Activated CD4-positive, alpha-beta T cell treated with anti-CD3 and anti-CD28 coated beads, Interleukin-2, amount 10 ng/mL, durations not matched to agents 7 days and 5 days (primary cell): ENCODE measurements around the gene ARMH3. TPM values are rescaled to one million over a fixed set of nuclear protein-coding genes. Genes with fewer than 3 reads are reported as not detected.

ENCODE experiments used
- CTCF ChIA-PET: fragments of 350-600 bp; sonication (Branson Sonifier 250); formaldehyde crosslinking; loops from one replicate; lab custom pipeline; 2021; ENCODE audit warnings: antibody characterized with exemption; lab: Charles Lee
- POLR2A ChIA-PET: fragments of 350-600 bp; sonication (Branson Sonifier 250); formaldehyde crosslinking; loops from one replicate; lab custom pipeline; 2021; ENCODE audit warnings: antibody characterized with exemption; lab: Charles Lee
- DNase-seq: peaks from one replicate; pipeline ENCODE4 v3.0.0-alpha.2; 2020
- H3K27ac Mint-ChIP-seq: one replicate; pipeline ENCODE4 v1.8.0; 2021; ENCODE audit warnings: mild to moderate bottlenecking, moderate library complexity, mixed read lengths
- H3K27me3 Mint-ChIP-seq: one replicate; pipeline ENCODE4 v1.8.0; 2021; ENCODE audit warnings: mixed read lengths
- H3K36me3 Mint-ChIP-seq: one replicate; pipeline ENCODE4 v1.8.0; 2021; ENCODE audit warnings: low read depth, mixed read lengths
- H3K4me1 Mint-ChIP-seq: one replicate; pipeline ENCODE4 v1.8.0; 2021; ENCODE audit warnings: mixed read lengths
- H3K4me3 Mint-ChIP-seq: one replicate; pipeline ENCODE4 v1.8.0; 2021; ENCODE audit warnings: mild to moderate bottlenecking, moderate library complexity, mixed read lengths
- H3K9me3 Mint-ChIP-seq: one replicate; pipeline ENCODE4 v1.8.0; 2021; ENCODE audit warnings: mixed read lengths
- total RNA-seq, 2 experiments: library from RNA; stranded (reverse); gene quantifications; one replicate each; pipeline ENCODE4 v1.2.3, GENCODE V29; 2021

ARMH3 gene
- total RNA-seq, 2 experiments from 2014 or later = 22.1 to 23.6 TPM

DNA sequence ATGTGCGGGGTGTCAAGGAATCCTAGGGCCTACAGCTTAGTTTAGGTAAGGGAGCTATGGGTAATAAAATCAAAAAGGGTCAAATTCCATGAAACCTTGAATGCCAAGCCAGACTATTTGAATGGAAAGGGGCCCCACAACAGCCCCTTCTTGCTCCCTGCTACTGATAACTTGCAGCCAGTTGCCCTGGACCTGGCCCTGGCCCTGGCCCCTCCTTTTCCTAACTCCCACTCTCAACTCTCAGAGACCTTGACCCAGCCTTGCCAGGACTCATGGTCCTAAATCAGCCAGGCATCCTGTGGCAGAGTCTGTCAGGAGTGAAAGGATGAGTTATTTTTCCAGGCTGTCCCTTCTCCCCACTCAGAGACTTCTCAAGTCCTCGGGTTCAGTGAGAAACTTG is 218.2 kb downstream of the ARMH3 start:
- no peak for DNase-seq
- no peak overlapping the region for H3K4me3 Mint-ChIP-seq
- no peak overlapping the region for H3K27ac Mint-ChIP-seq
- peaks cover 64% of the 10 kb centered on the region for H3K4me1 Mint-ChIP-seq
- CTCF ChIA-PET = interaction anchor here (0.8 to 5.1 kb wide), 6 partner anchors 8 to 272 kb away, joined by 3 to 35 read pairs (median 4); no protein-coding TSS in a partner anchor
- no peaks in the 10 kb centered on the region for H3K36me3 Mint-ChIP-seq
- no peaks in the 10 kb centered on the region for H3K9me3 Mint-ChIP-seq
- POLR2A ChIA-PET = no interaction called here
- peaks cover 18% of the 10 kb centered on the region for H3K27me3 Mint-ChIP-seq

DNA sequence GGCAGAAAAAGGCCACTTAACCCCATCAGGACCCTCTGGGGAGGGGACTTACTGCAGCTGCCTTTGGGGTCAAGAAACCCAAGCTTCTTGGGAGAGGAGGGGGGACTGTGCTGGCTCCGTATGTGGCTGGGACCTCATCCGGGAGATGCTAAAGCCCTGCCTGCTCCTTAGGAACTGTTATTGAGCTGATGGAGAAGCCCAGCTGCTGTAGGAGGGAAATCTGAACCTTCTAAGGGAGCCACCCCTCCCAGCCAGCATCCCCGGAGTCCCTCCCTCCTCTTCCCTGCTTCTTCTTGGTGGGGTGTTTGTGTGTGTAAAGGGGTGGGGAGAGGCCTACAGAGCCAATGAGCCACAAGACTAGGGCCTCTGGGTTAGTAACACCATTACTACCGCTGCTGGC is 220.6 kb downstream of the ARMH3 start:
- CTCF ChIA-PET = interaction anchor here (0.6 to 2.4 kb wide), 11 partner anchors 11 to 954 kb away, joined by 3 to 10 read pairs (median 3); no protein-coding TSS in a partner anchor
- Mint-ChIP-seq H3K27me3 (no peaks in the 10 kb centered on the region), H3K27ac (peak overlapping the region; percentile 65), H3K9me3 (no peaks in the 10 kb centered on the region), H3K4me1 (peaks cover 62% of the 10 kb centered on the region), H3K36me3 (no peaks in the 10 kb centered on the region), H3K4me3 (no peak overlapping the region)
- DNase-seq = no peak
- POLR2A ChIA-PET = no interaction called here

DNA sequence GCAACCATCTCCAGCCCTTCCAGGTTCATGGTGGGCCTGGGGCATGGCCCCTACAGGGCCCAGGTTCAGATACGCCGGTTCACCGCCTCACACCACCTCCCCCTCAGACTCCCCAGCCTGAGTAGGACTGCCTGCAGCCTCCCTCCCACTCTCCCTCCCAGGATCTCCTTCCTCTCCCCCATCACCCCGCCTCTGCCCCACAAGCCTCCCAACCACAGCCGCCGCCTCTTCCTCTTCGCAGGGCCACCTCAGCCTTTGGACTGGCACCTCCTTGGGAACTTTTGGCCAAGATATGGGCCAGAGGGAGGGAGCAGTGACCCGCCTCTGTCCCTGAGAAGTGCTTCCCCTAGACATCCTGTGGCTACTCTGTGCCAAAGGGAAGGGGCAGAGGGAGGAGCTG is 221.6 kb downstream of the ARMH3 start:
- Mint-ChIP-seq H3K27me3 (no peaks in the 10 kb centered on the region), H3K9me3 (no peaks in the 10 kb centered on the region), H3K36me3 (no peaks in the 10 kb centered on the region), H3K27ac (peak overlapping the region; percentile 2), H3K4me3 (no peak overlapping the region), H3K4me1 (peaks cover 61% of the 10 kb centered on the region)
- peak; percentile 35 for DNase-seq
- CTCF ChIA-PET = interaction anchor here (0.5 to 1.7 kb wide), 3 partner anchors 10 to 554 kb away, joined by 3 to 7 read pairs (median 4); partner anchors contain the start of gene KCNIP2
- POLR2A ChIA-PET = no interaction called here

GRCh38 chr10:101833466-101833865 is 222.5 kb downstream of the ARMH3 start:
- no peak overlapping the region for H3K4me3 Mint-ChIP-seq
- POLR2A ChIA-PET = no interaction called here
- H3K27me3 Mint-ChIP-seq = no peaks in the 10 kb centered on the region
- H3K9me3 Mint-ChIP-seq = no peaks in the 10 kb centered on the region
- no peaks in the 10 kb centered on the region for H3K36me3 Mint-ChIP-seq
- DNase-seq = no peak
- CTCF ChIA-PET = interaction anchor here (1.4 to 2.2 kb wide), 2 partner anchors 9 to 11 kb away, joined by 5 read pairs; no protein-coding TSS in a partner anchor
- H3K4me1 Mint-ChIP-seq = peaks cover 61% of the 10 kb centered on the region
- H3K27ac Mint-ChIP-seq = peak overlapping the region; percentile 2

- POLR2A ChIA-PET = no interaction called here
- H3K9me3 Mint-ChIP-seq = no peaks in the 10 kb centered on the region
Observed at GRCh38 chr10:101832325-101832771, 223.6 kb downstream of the ARMH3 start.

DNA sequence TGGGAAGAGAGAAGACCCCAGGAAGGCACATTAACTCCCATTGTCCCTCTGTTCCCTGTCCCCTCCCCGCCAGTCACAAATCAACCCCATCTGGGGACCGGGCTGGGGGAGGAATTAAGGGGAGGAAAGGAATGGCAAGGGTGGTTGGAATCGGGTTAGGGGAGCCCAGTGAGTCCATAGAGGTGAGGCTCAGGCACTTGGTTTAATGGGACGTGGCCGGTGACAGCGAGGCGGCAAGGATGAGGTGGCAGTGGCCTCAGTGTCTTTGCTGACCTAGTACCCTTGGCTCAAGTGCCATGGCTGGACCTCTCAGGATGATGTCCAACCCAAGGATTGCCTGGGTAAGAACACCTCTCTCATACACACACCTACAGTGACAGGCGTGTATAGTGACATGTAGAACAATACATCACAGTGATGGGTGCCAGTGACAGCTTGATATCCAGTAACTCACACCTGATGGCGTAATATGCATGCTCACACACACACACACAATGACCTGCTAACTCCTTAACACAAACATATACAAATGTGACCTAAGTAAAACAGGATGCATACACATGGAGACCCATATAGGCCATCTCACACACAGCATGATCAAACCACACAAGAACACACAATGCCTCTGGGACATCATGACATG is 224.7 kb downstream of the ARMH3 start:
- POLR2A ChIA-PET = interaction anchor here (2.4 kb wide), 1 partner anchor 14 kb away, joined by 7 read pairs; the partner anchor contains the start of gene OGA
- CTCF ChIA-PET = interaction anchor here (1.1 to 4.7 kb wide), 2 partner anchors 9 to 10 kb away, joined by 3 to 31 read pairs; no protein-coding TSS in a partner anchor
- Mint-ChIP-seq H3K9me3 (no peaks in the 10 kb centered on the region), H3K27ac (peak overlapping the region; percentile 96), H3K27me3 (no peaks in the 10 kb centered on the region), H3K4me3 (peak overlapping the region; percentile 68), H3K4me1 (peaks cover 64% of the 10 kb centered on the region), H3K36me3 (peaks cover 3% of the 10 kb centered on the region)
- DNase-seq = no peak

More at GRCh38 chr10:101832325-101832771, 223.6 kb downstream of the ARMH3 start:
- Mint-ChIP-seq H3K4me3 (no peak overlapping the region), H3K27me3 (no peaks in the 10 kb centered on the region), H3K4me1 (peaks cover 64% of the 10 kb centered on the region), H3K27ac (no peak overlapping the region), H3K36me3 (peaks cover under 1% of the 10 kb centered on the region)
- CTCF ChIA-PET = interaction anchor here (1.1 to 2.2 kb wide), 2 partner anchors 8 to 10 kb away, joined by 3 to 5 read pairs; no protein-coding TSS in a partner anchor
- no peak for DNase-seq

GRCh38 chr10:101830322-101831168 is 225.4 kb downstream of the ARMH3 start:
- DNase-seq = peak; percentile 95
- Mint-ChIP-seq H3K27me3 (no peaks in the 10 kb centered on the region), H3K4me3 (peak overlapping the region; percentile 68), H3K27ac (peak overlapping the region; percentile 96), H3K4me1 (peaks cover 58% of the 10 kb centered on the region), H3K9me3 (no peaks in the 10 kb centered on the region), H3K36me3 (peaks cover 3% of the 10 kb centered on the region)
- CTCF ChIA-PET = interaction anchor here (4.7 kb wide), 1 partner anchor 10 kb away, joined by 31 read pairs; no protein-coding TSS in a partner anchor
- POLR2A ChIA-PET = interaction anchor here (2.4 kb wide), 1 partner anchor 13 kb away, joined by 7 read pairs; the partner anchor contains the start of gene OGA

DNA sequence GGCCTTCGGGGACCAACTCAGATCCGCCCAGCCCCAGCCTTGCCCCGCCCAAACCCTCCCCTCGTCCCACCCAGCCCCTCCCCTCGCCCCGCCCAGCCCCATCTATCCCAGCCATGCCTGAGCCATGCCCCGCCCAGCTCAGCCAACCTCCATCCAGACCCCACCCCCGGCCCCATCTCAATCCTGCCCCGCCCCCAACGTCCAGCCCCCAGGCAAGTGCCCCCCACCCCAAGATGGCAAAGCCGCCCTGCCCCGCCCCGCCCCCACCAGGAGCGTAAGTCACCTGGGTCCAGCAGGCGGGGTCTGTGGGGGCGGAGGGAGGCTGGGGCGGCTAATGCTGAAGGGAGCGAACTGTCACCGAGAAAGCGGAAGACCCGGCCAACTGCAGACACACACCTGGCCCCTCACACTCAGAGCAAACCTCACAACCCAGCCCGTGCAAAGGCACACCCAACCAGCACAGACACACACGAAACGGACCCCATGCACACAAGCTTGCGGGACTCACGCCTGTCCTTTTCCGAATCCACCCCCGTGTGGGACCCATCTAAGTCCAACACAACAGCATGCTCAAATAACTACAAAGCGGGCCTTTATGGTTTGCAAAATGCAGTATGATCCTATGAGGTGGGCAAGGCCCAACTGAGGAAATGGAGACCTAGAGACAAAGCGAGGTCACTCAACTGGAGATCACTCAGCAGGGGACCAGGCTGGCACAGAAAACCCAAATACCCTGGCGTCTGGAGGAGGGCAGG is 226.2 kb downstream of the ARMH3 start:
- Mint-ChIP-seq H3K36me3 (peaks cover 3% of the 10 kb centered on the region), H3K27ac (peak overlapping the region; percentile 96), H3K27me3 (no peaks in the 10 kb centered on the region), H3K4me1 (peaks cover 54% of the 10 kb centered on the region), H3K9me3 (no peaks in the 10 kb centered on the region), H3K4me3 (peak overlapping the region; percentile 68)
- ChIA-PET POLR2A (interaction anchor here (2.4 kb wide), 1 partner anchor 12 kb away, joined by 7 read pairs; the partner anchor contains the start of gene OGA), CTCF (interaction anchor here (0.5 to 4.7 kb wide), 2 partner anchors 11 to 14 kb away, joined by 3 to 31 read pairs; no protein-coding TSS in a partner anchor)
- DNase-seq = peak; percentile 67

GRCh38 chr10:101828766-101829551 is 227.0 kb downstream of the ARMH3 start:
- ChIA-PET POLR2A (interaction anchor here (2.4 kb wide), 1 partner anchor 11 kb away, joined by 7 read pairs; the partner anchor contains the start of gene OGA), CTCF (interaction anchor here (2.7 to 4.7 kb wide), 2 partner anchors 11 to 12 kb away, joined by 18 to 31 read pairs; partner anchors contain the start of gene OGA)
- H3K27ac Mint-ChIP-seq = no peak overlapping the region
- no peaks in the 10 kb centered on the region for H3K9me3 Mint-ChIP-seq
- H3K4me3 Mint-ChIP-seq = no peak overlapping the region
- peaks cover 3% of the 10 kb centered on the region for H3K36me3 Mint-ChIP-seq
- no peaks in the 10 kb centered on the region for H3K27me3 Mint-ChIP-seq
- DNase-seq = no peak
- peaks cover 46% of the 10 kb centered on the region for H3K4me1 Mint-ChIP-seq

DNA sequence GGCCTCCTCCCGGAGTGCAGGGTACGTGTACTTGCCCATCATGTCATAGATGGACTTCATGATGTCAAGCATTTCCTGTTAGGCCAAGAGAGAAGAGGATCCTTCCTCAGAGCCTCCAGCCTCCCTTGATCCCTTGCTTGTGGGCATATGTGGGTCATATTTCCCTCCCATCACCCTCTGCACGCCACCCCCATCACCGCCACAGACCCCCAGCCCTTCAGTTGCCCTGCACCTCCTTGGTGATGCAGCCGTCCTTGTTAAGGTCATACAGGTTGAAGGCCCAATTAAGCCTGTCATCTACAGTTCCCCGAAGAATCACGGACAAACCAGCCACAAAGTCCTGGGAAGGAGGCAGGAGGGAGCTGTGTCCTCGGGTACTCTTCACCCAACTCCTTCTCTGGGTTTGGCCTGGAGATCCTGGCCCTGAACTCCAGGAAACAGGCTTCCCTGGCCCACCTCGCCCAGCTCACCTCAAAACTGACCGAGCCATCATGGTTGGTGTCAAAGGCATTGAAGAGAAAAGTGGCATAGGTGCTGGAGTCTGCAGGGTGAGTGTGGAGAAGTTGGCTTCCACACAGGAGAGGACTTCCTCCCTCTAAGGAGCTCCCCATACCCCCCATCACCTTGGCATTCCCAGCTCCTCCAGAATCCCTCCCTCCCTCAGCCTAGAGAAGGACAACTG is 227.9 kb downstream of the ARMH3 start:
- Mint-ChIP-seq H3K9me3 (no peaks in the 10 kb centered on the region), H3K4me1 (peaks cover 38% of the 10 kb centered on the region), H3K36me3 (peaks cover 3% of the 10 kb centered on the region), H3K27ac (no peak overlapping the region), H3K4me3 (no peak overlapping the region), H3K27me3 (no peaks in the 10 kb centered on the region)
- DNase-seq = no peak
- ChIA-PET CTCF (interaction anchor here (2.7 to 4.7 kb wide), 2 partner anchors 10 to 13 kb away, joined by 18 to 31 read pairs; partner anchors contain the start of gene OGA), POLR2A (no interaction called here)
